Upper lobe of right lung (tissue), 1 donor: ENCODE measurements around the gene TTLL1. TPM values are rescaled to one million over a fixed set of nuclear protein-coding genes. Genes with fewer than 3 reads are reported as not detected.

Experiments
- ATAC-seq: fragments of 200-7000 bp; cut with Tn5 transposase; one replicate; pipeline ENCODE4 v1.9.1; 2020; ENCODE audit warnings: mild to moderate bottlenecking, moderate library complexity
- DNase-seq: peaks from one replicate; pipeline ENCODE4 v3.0.0-alpha.2; 2020
- H3K27ac ChIP-seq: fragments of 200-600 bp; one replicate; pipeline ENCODE4 v1.8.0; 2022
- H3K27me3 ChIP-seq: fragments of 200-600 bp; one replicate; pipeline ENCODE4 v1.8.0; 2022; ENCODE audit warnings: mild to moderate bottlenecking
- H3K36me3 ChIP-seq: fragments of 200-600 bp; one replicate; pipeline ENCODE4 v1.8.0; 2022
- H3K4me1 ChIP-seq: fragments of 200-600 bp; one replicate; pipeline ENCODE4 v1.8.0; 2022
- H3K4me3 ChIP-seq: fragments of 200-600 bp; one replicate; pipeline ENCODE4 v1.8.0; 2022; ENCODE audit warnings: mild to moderate bottlenecking
- H3K9me3 ChIP-seq: fragments of 200-600 bp; one replicate; pipeline ENCODE4 v1.8.0; 2022
- intact Hi-C: fragments of 100-400 bp; cut with DNase I; formaldehyde crosslinking; loops from one replicate; pipeline ENCODE4 v1.11.0; 2022
- long read RNA-seq: library from polyadenylated mRNA; unstranded; transcript quantifications from one replicate; pipeline ENCODE4 v2.0.0, GENCODE V29; 2021
- total RNA-seq: library from RNA; stranded (reverse); fragmentation: NEBNext Ultra II Directional; extraction: Animal tissue kit (Norgen Biotek cat#: 25700); gene quantifications from one replicate; pipeline ENCODE4 v1.2.1, GENCODE V29; 2021
- TF ChIP-seq, protein P1 (sequence below): fragments of 200-600 bp; IDR thresholded peaks from one replicate; pipeline ENCODE4 v1.8.0; 2022; ENCODE audit warnings: antibody characterized with exemption
- donor health status: DM: no; HTN: yes; CAD: no; lungs with severe emphysema.

The TTLL1 gene
- 5.1 TPM for total RNA-seq
- long read RNA-seq, transcript TTLL1-201 (11 exons, 1,645 nt): major isoform, 5 of 14 reads
- long read RNA-seq, partial matches to known transcripts: 2 of 14 reads
- long read RNA-seq, other reads (novel, unspliced or antisense): 7 of 14 reads

DNA sequence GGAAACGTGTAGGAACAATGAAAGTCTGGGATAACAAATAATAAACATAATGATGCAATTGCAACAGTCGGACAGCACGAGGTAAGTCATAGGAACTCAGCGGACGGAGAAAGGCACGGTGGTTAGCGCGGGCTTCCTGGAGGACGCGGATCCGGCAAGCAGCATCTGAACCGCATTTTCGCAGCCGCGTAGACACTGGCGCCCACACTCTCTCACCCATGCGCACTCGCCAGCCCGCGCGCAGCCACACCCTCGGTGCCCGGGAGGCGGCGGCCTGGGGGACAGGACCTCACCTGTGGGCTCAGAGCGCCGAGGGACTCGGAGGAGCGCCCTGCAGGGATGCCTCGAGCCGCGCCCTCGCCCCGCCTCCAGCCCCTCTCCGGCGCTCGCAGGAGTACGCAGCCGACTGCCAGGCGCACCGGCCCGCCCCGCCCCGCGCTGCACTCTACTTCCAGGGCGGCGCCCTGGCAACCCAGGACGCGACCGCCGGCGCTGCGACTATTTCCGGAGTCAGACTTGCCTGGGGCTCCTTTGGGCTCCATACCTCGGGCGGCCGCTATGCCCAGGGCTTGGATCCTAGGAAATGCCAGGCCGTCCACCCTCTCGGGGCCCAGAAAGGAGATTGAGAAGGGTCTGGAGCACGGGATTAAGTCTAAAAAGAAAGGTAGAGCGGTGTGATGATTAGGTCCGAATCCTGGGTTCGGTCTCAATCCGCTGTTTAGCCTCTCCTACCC is at the start of gene TTLL1:
TTLL1 (minus strand) TSS at position 408 of the 734 bp plus-strand sequence. CDS start 13,805 bp downstream, outside the sequence.
- Histone ChIP-seq H3K27ac (peak within 1 kb of the TSS; percentile 60), H3K4me3 (peak within 1 kb of the TSS; percentile 91), H3K27me3 (no peaks in the 10 kb centered on the region), H3K4me1 (peaks cover 10% of the 10 kb centered on the region), H3K36me3 (no peaks in the 10 kb centered on the region), H3K9me3 (no peaks in the 10 kb centered on the region)
- TF ChIP-seq, protein P1, sequence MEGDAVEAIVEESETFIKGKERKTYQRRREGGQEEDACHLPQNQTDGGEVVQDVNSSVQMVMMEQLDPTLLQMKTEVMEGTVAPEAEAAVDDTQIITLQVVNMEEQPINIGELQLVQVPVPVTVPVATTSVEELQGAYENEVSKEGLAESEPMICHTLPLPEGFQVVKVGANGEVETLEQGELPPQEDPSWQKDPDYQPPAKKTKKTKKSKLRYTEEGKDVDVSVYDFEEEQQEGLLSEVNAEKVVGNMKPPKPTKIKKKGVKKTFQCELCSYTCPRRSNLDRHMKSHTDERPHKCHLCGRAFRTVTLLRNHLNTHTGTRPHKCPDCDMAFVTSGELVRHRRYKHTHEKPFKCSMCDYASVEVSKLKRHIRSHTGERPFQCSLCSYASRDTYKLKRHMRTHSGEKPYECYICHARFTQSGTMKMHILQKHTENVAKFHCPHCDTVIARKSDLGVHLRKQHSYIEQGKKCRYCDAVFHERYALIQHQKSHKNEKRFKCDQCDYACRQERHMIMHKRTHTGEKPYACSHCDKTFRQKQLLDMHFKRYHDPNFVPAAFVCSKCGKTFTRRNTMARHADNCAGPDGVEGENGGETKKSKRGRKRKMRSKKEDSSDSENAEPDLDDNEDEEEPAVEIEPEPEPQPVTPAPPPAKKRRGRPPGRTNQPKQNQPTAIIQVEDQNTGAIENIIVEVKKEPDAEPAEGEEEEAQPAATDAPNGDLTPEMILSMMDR: peak; percentile 12
- peak; percentile 96 for DNase-seq
- intact Hi-C loops: no loop called here
- ATAC-seq: peak; percentile 97

GRCh38 chr22:43136801-43137200 is 47.6 kb upstream of the TTLL1 start:
- Histone ChIP-seq H3K4me3 (no peak overlapping the region), H3K36me3 (peaks cover 68% of the 10 kb centered on the region), H3K27me3 (no peaks in the 10 kb centered on the region), H3K9me3 (no peaks in the 10 kb centered on the region), H3K27ac (no peak overlapping the region), H3K4me1 (peaks cover 15% of the 10 kb centered on the region)
- DNase-seq (no peak), ATAC-seq (peak; percentile 7)
- intact Hi-C loops: no loop called here
- TF ChIP-seq, protein P1: no peak

- Histone ChIP-seq H3K27ac (no peak overlapping the region), H3K36me3 (peaks cover 68% of the 10 kb centered on the region), H3K4me1 (peaks cover 13% of the 10 kb centered on the region), H3K9me3 (no peaks in the 10 kb centered on the region), H3K27me3 (no peaks in the 10 kb centered on the region), H3K4me3 (no peak overlapping the region)
- intact Hi-C loops: no loop called here
- TF ChIP-seq, protein P1: peak; percentile 56
- DNase-seq (no peak), ATAC-seq (peak; percentile 65)
Observed at GRCh38 chr22:43136255-43136654, 47.1 kb upstream of the TTLL1 start.

GRCh38 chr22:43135565-43135964 is 46.4 kb upstream of the TTLL1 start:
- no peaks in the 10 kb centered on the region for H3K27me3 ChIP-seq
- no peaks in the 10 kb centered on the region for H3K9me3 ChIP-seq
- no peak overlapping the region for H3K4me3 ChIP-seq
- TF ChIP-seq, protein P1: no peak
- intact Hi-C loops: no loop called here
- peaks cover 67% of the 10 kb centered on the region for H3K36me3 ChIP-seq
- peak; percentile 7 for ATAC-seq
- no peak for DNase-seq
- peaks cover 13% of the 10 kb centered on the region for H3K4me1 ChIP-seq
- no peak overlapping the region for H3K27ac ChIP-seq

- no peaks in the 10 kb centered on the region for H3K9me3 ChIP-seq
- no peaks in the 10 kb centered on the region for H3K27me3 ChIP-seq
- DNase-seq: no peak
- H3K4me1 ChIP-seq: peaks cover 13% of the 10 kb centered on the region
- H3K27ac ChIP-seq: no peak overlapping the region
- ATAC-seq: no peak
- intact Hi-C loops: no loop called here
- peaks cover 59% of the 10 kb centered on the region for H3K36me3 ChIP-seq
- H3K4me3 ChIP-seq: no peak overlapping the region
- TF ChIP-seq, protein P1: no peak
Observed at GRCh38 chr22:43134553-43134952, 45.4 kb upstream of the TTLL1 start.
